Measurements from ENCODE around the gene KRT4.

DNA sequence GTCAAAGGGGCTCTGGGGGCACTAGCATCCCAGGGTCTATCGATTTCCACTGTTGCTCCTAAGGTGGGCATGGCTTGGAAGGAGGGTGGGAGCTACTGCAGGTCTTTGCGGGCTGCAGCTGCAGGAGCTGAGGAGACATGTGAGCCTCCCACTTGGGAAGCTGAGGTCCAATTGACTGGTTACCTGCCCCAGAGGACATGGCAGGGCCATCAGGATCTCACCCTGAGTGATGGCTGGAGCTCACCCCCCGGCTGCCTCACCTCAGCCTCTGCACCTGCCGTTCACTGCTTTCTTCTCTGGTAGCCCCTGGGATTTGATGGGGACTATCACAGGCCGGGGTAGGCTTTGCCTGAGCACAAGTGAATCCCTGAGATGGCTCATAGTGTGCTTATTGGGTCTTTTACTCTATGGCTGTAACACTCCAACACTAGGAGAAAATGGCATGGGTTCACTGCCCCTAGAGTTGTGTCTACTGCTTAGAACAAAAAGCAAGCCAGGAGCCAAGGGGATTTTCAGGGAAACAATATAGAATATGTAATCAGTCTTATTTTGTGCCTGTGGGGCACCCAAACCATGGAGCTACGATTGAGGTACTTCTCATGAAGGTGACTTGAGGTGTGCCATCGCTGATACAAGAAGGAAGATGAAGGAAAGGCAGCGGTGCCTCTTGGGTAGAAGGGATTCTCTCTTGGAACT, 3.2 kb upstream of the KRT4 start:
- TF ChIP-seq CTCF (IDR thresholded peaks at IDR 0.05) (no peak), POLR2A (IDR thresholded peaks at IDR 0.05) (no peak), EP300 (IDR thresholded peaks at IDR 0.05) (no peak)

Data from gastroesophageal sphincter (tissue), 3 donors.